OCI-LY7 (cell line): Measurements from ENCODE around the gene MAST1. TPM values are rescaled to one million over a fixed set of nuclear protein-coding genes. Genes with fewer than 3 reads are reported as not detected.

Source experiments
- BruUV-seq: library from RNA; stranded (reverse); fragments of 400-500 nt; replicated peaks from 2 replicates; lab custom pipeline; 2021; lab: Mats Ljungman, UMichigan
- CTCF ChIA-PET: fragments of 300-600 bp; sonication (Branson Sonifier 250); formaldehyde crosslinking; loops from one replicate; lab custom pipeline; 2022; ENCODE audit warnings: antibody characterized with exemption; ENCODE audit not compliant: unreplicated experiment; lab: Charles Lee
- POLR2A ChIA-PET: fragments of 300-600 bp; sonication (Branson Sonifier 250); formaldehyde crosslinking; loops from one replicate; lab custom pipeline; 2022; ENCODE audit warnings: antibody characterized with exemption; lab: Charles Lee
- DNase-seq: peaks from one replicate; pipeline ENCODE4 v3.0.0-alpha.2; 2015; ENCODE audit warnings: low spot score
- H2AFZ ChIP-seq: fragments of 200-600 bp; sonication (generic), shearing (Covaris generic); 2 replicates; pipeline ENCODE4 v1.6.1; 2014; ENCODE audit warnings: mild to moderate bottlenecking, antibody characterized with exemption, low read length, moderate library complexity
- H3K27ac ChIP-seq: fragments of 200-600 bp; sonication (generic); 2 replicates; pipeline ENCODE4 v1.5.1; 2014; ENCODE audit warnings: mixed run types, low read depth, mild to moderate bottlenecking, moderate library complexity, low read length, inconsistent platforms; ENCODE audit not compliant: poor library complexity, severe bottlenecking
- H3K36me3 ChIP-seq: fragments of 200-600 bp; sonication (generic); 2 replicates; pipeline ENCODE4 v1.6.1; 2014; ENCODE audit warnings: mild to moderate bottlenecking, antibody characterized with exemption, low read length, moderate library complexity, mixed read lengths; ENCODE audit not compliant: insufficient read depth
- H3K4me1 ChIP-seq: fragments of 200-600 bp; sonication (generic); 2 replicates; pipeline ENCODE4 v1.5.1; 2014; ENCODE audit warnings: mild to moderate bottlenecking, low read length; ENCODE audit not compliant: insufficient read depth, poor library complexity, severe bottlenecking
- H3K4me2 ChIP-seq: fragments of 200-600 bp; sonication (generic); 2 replicates; pipeline ENCODE4 v1.6.1; 2014; ENCODE audit warnings: mild to moderate bottlenecking, low read length
- H3K4me3 ChIP-seq: fragments of 200-600 bp; sonication (generic); 2 replicates; pipeline ENCODE4 v1.5.1; 2014; ENCODE audit warnings: mild to moderate bottlenecking, low read depth, low read length; ENCODE audit not compliant: poor library complexity, severe bottlenecking
- H3K79me2 ChIP-seq: fragments of 200-600 bp; sonication (generic); 2 replicates; pipeline ENCODE4 v1.6.1; 2016; ENCODE audit warnings: low read depth, mild to moderate bottlenecking, low read length, moderate library complexity, mixed read lengths; ENCODE audit not compliant: insufficient read depth
- H3K9me2 ChIP-seq: fragments of 200-600 bp; sonication (generic); 2 replicates; pipeline ENCODE4 v1.6.1; 2016; ENCODE audit warnings: mild to moderate bottlenecking, low read length, mixed read lengths; ENCODE audit not compliant: insufficient read depth
- H3K9me3 ChIP-seq: fragments of 200-600 bp; sonication (generic); 2 replicates; pipeline ENCODE4 v1.6.1; 2014; ENCODE audit warnings: mild to moderate bottlenecking, mixed run types, low read length, mixed read lengths
- H4K20me1 ChIP-seq: fragments of 200-600 bp; sonication (generic); 2 replicates; pipeline ENCODE4 v1.6.1; 2014; ENCODE audit warnings: mild to moderate bottlenecking, antibody characterized with exemption, low read length, moderate library complexity, mixed read lengths; ENCODE audit not compliant: insufficient read depth
- CTCF ChIP-seq: fragments of 200-600 bp; sonication (generic); conservative IDR thresholded peaks from 2 replicates; pipeline ENCODE4 v1.5.1; 2014; ENCODE audit warnings: mild to moderate bottlenecking, antibody characterized with exemption, low read length, moderate library complexity, mixed read lengths
- EZH2phosphoT487 ChIP-seq: fragments of 200-600 bp; sonication (generic); IDR thresholded peaks from 2 replicates; pipeline ENCODE4 v1.6.1; 2018; ENCODE audit warnings: low read depth, borderline replicate concordance, mild to moderate bottlenecking, mixed run types, antibody characterized with exemption, low read length, moderate library complexity, mixed read lengths
- intact Hi-C: fragments of 100-400 bp; cut with micrococcal nuclease; formaldehyde crosslinking; loops from one replicate; pipeline ENCODE4 v1.10.0; 2022; ENCODE audit not compliant: unreplicated experiment
- total RNA-seq, 2 experiments: library from RNA; depleted of rRNA in 1 of 2; stranded (reverse); fragments of >200 nt in 1 of 2; shearing (Covaris generic) in 1 of 2; gene quantifications; 2 replicates each; pipeline ENCODE4 v1.2.3, GENCODE V29; 2014 to 2022

MAST1 gene
- total RNA-seq, 2 experiments from 2014 or later, result 9.1 to 21.1 TPM

GRCh38 chr19:12834566-12834943 lies 3.8 kb upstream of the MAST1 start, which contains the start of gene RTBDN:
TSS of gene RTBDN (minus strand) at chr19:12834579. CDS start at chr19:12829979, 4,600 bp downstream.
- intact Hi-C loops, result no loop called here
- Histone ChIP-seq H3K79me2 (no peaks in the 10 kb centered on the region), H4K20me1 (no peaks in the 10 kb centered on the region), H3K4me3 (peak within 1 kb of the TSS; percentile 70), H3K27ac (no peak within 1 kb of the TSS), H3K4me1 (peaks cover 51% of the 10 kb centered on the region), H3K4me2 (peak within 1 kb of the TSS; percentile 72), H3K9me3 (no peaks in the 10 kb centered on the region), H3K9me2 (no peaks in the 10 kb centered on the region), H2AFZ (peak within 1 kb of the TSS; percentile 73; the same call in 1 of the 2 replicates), H3K36me3 (no peaks in the 10 kb centered on the region)
- ChIA-PET CTCF (no interaction called here), POLR2A (interaction anchor here (0.5 to 0.6 kb wide), 2 partner anchors 48 to 119 kb away, joined by 3 read pairs; no protein-coding TSS in a partner anchor)
- no peak for DNase-seq
- no TSS peak for BruUV-seq
- TF ChIP-seq CTCF (no peak), EZH2phosphoT487 (no peak)

GRCh38 chr19:12834976-12835757 lies 3.1 kb upstream of the MAST1 start:
- Histone ChIP-seq H3K4me3 (peak overlapping the region; percentile 39), H4K20me1 (no peaks in the 10 kb centered on the region), H3K9me3 (no peaks in the 10 kb centered on the region), H3K4me1 (peaks cover 57% of the 10 kb centered on the region), H2AFZ (peak overlapping the region; percentile 9; the same call in 1 of the 2 replicates), H3K36me3 (no peaks in the 10 kb centered on the region), H3K79me2 (no peaks in the 10 kb centered on the region), H3K4me2 (peak overlapping the region; percentile 72), H3K9me2 (no peaks in the 10 kb centered on the region), H3K27ac (no peak overlapping the region)
- intact Hi-C loops, result loop anchor here (5.0 kb wide), 1 partner anchor 102 kb away; the partner anchor contains the start of gene CALR
- BruUV-seq, result no TSS peak
- ChIA-PET POLR2A (interaction anchor here (0.6 to 0.7 kb wide), 3 partner anchors 47 to 210 kb away, joined by 3 to 7 read pairs (median 3); no protein-coding TSS in a partner anchor), CTCF (no interaction called here)
- no peak for TF ChIP-seq EZH2phosphoT487
- no peak for TF ChIP-seq CTCF
- peak; percentile 81 for DNase-seq
